BLaER1 treated with 17β-estradiol and CSF1 and Interleukin-3, amounts not matched to agents 10 nM and 100 nM (cell line): ENCODE data around the gene TUBB8.
"Not testable (repeated sequence)": the region's sequence is repeated elsewhere in the genome, so short reads cannot be mapped to it uniquely, and the experiment has no call there.

Source experiments
- H3K27ac ChIP-seq, 11 experiments: shearing (Covaris generic); formaldehyde crosslinking; 2 replicates each; pipeline ENCODE4 v1.8.1; 2022
- H3K27me3 ChIP-seq, 11 experiments: shearing (Covaris generic); formaldehyde crosslinking; 2 replicates each; pipeline ENCODE4 v1.8.1; 2022
- H3K36me3 ChIP-seq, 11 experiments: shearing (Covaris generic); formaldehyde crosslinking; 2 replicates each; pipeline ENCODE4 v1.8.1; 2022
- H3K4me1 ChIP-seq, 10 experiments: shearing (Covaris generic); formaldehyde crosslinking; 2 replicates each; pipeline ENCODE4 v1.8.1; 2022
- H3K4me2 ChIP-seq, 11 experiments: shearing (Covaris generic); formaldehyde crosslinking; 2 replicates each; pipeline ENCODE4 v1.8.1; 2022
- H3K4me3 ChIP-seq, 10 experiments: shearing (Covaris generic); formaldehyde crosslinking; 2 replicates each; pipeline ENCODE4 v1.8.1; 2022
- H3K9ac ChIP-seq, 11 experiments: shearing (Covaris generic); formaldehyde crosslinking; 2 replicates each; pipeline ENCODE4 v1.8.1; 2022
- H3K9me3 ChIP-seq, 11 experiments: shearing (Covaris generic); formaldehyde crosslinking; replicated peaks in 1 of 11; 2 replicates each; pipeline ENCODE4 v1.8.1; 2022
- H4K20me1 ChIP-seq, 11 experiments: shearing (Covaris generic); formaldehyde crosslinking; 2 replicates each; pipeline ENCODE4 v1.8.1; 2022

Gene TUBB8

DNA sequence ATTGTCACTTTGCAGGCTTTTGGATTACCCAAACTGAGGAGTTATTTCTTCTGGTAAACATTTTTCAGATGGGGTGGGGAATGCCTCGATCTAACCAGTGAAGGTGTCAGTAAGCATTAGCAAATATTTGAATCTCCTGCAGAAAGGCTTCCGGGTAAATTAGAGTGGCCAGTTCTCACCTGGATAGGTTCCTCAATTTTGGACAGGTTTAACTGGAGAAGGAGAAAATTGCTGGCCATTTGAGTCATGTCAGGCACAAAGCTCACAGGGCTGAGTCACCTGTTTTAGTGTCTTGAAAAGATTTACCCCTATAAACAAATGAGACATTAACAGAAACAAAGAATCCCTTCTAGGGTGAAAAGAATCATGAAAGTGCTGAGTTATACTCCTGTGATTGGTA, 830 bp upstream of the TUBB8 start:
- not testable (repeated sequence) for H3K4me1 ChIP-seq, H3K9ac ChIP-seq, H3K9me3 ChIP-seq, H3K27ac ChIP-seq, H3K27me3 ChIP-seq, H3K4me2 ChIP-seq, H3K36me3 ChIP-seq, H4K20me1 ChIP-seq, H3K4me3 ChIP-seq

GRCh38 chr10:47864-48263, 1.2 kb downstream of the TUBB8 start:
- H3K27ac ChIP-seq, H4K20me1 ChIP-seq, H3K4me3 ChIP-seq, H3K9ac ChIP-seq, H3K4me2 ChIP-seq, H3K27me3 ChIP-seq, H3K9me3 ChIP-seq, H3K4me1 ChIP-seq, H3K36me3 ChIP-seq: not testable (repeated sequence)

GRCh38 chr10:13315-13635, 35.8 kb downstream of the TUBB8 start:
- H3K4me1 ChIP-seq, H3K27me3 ChIP-seq, H3K4me2 ChIP-seq, H3K9me3 ChIP-seq, H4K20me1 ChIP-seq, H3K27ac ChIP-seq, H3K4me3 ChIP-seq, H3K36me3 ChIP-seq, H3K9ac ChIP-seq: not testable (repeated sequence)

- H3K4me1 ChIP-seq, H3K4me3 ChIP-seq, H3K4me2 ChIP-seq, H3K27me3 ChIP-seq, H3K27ac ChIP-seq, H3K9me3 ChIP-seq, H4K20me1 ChIP-seq, H3K36me3 ChIP-seq, H3K9ac ChIP-seq: not testable (repeated sequence)
Measured at GRCh38 chr10:12444-13314, 36.4 kb downstream of the TUBB8 start.

DNA sequence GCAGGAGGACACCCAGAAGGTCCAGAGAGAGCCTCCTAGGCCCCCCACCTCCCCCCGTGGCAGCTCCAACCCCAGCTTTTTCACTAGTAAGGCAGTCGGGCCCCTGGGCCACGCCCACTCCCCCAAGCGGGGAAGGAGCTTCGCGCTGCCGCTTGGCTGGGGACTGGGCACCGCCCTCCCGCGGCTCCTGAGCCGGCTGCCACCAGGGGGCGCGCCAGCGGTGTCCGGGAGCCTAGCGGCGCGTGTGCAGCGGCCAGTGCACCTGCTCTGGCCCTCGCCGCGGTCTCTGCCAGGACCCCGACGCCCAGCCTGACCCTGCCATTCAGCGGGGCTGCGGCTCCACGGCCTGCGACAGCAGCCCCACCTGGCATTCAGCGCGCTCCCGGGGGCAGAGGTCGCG, 37.8 kb downstream of the TUBB8 start:
- not testable (repeated sequence) for H3K27ac ChIP-seq, H4K20me1 ChIP-seq, H3K9me3 ChIP-seq, H3K4me2 ChIP-seq, H3K4me1 ChIP-seq, H3K9ac ChIP-seq, H3K27me3 ChIP-seq, H3K36me3 ChIP-seq, H3K4me3 ChIP-seq

GRCh38 chr10:10261-10971, 38.7 kb downstream of the TUBB8 start:
- not testable (repeated sequence) for H3K9me3 ChIP-seq, H3K4me3 ChIP-seq, H3K27ac ChIP-seq, H3K4me1 ChIP-seq, H3K36me3 ChIP-seq, H3K9ac ChIP-seq, H3K4me2 ChIP-seq, H3K27me3 ChIP-seq, H4K20me1 ChIP-seq
